ENCODE measurements around the gene RASA3. TPM values are rescaled to one million over a fixed set of nuclear protein-coding genes. Genes with fewer than 3 reads are reported as not detected.
A peak's percentile ranks its signal among the peaks of the same experiment; 100 is the strongest.

The RASA3 gene
- total and polyA plus RNA-seq, 9 of the 15 experiments (the other 6 are each of a cell fraction or from before 2014, with no cell fraction given): 0.72 to 25.3 (median 14.4) TPM

DNA sequence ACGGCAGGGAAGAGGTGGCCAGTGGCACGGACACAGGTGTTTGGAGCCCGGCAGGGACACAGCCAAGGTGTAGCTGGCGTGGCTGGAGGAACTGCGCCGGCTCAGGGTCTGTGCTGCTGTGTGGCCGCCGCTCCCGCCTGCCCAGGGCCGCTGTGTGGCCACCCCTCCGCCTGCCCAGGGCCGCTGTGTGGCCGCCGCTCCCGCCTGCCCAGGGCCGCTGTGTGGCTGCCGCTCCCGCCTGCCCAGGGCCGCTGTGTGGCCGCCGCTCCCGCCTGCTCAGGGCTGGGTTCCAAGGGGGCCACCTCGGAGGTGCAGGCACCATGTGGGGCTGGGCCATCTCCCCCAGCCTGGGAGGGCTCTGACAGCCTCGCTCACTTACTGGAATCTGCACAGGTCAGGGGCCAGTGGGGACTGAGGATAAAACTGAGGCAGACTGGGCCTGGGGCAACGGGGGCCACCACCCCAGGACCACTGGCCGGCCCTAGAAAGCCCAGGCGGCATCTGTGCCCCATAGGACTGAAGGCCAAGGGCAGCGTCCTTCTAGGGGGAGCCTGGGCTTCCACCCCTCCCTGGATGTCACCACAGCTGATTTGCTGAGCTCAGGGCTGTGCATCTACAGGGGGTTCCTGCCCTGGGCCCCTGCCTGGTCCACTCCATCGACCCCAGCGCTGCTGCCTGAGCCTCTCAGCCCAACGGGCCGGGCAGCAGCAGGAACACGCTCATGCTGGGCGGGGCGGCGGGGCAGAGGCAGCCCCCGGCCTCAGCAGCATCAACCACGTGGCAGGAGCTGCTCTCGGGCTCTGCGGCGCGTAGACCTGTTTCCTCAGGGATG is 180.1 kb downstream of the RASA3 start:
- ChIA-PET CTCF (ENCODE audit: low intra/inter-chr PET ratio) (interaction anchor here (0.6 to 2.9 kb wide), 3 partner anchors 271 to 281 kb away, joined by 3 to 26 read pairs (median 6); no protein-coding TSS in a partner anchor), POLR2A (interaction anchor here (0.5 to 1.3 kb wide), 4 partner anchors 42 to 574 kb away, joined by 3 to 4 read pairs (median 3); partner anchors contain the start of gene CDC16)
- Histone ChIP-seq H3K9me1 (ENCODE audit: control insufficient read depth, insufficient read depth, low read length) (no peaks in the 10 kb centered on the region), H3K4me2 (ENCODE audit: insufficient read depth, low read length) (no peak overlapping the region), H3K79me2 (ENCODE audit: control insufficient read depth, insufficient read depth, low read length) (no peaks in the 10 kb centered on the region), H3K27ac (ENCODE audit: extremely low read depth, low read depth, low read length) (no peak overlapping the region), H4K20me1 (replicated peaks; ENCODE audit: control insufficient read depth, insufficient read depth, low read length) (no peaks in the 10 kb centered on the region), H3K27me3 (ENCODE audit: control insufficient read depth in 2 of 2, insufficient read depth in 2 of 2, low read length in 2 of 2) (no peaks in the 10 kb centered on the region), H3K9ac (ENCODE audit: insufficient read depth in 1 of 2, low read depth in 2 of 2, low read length in 2 of 2) (no peak overlapping the region), H3K4me1 (replicated peaks in 1 of 2; ENCODE audit: control insufficient read depth in 2 of 2, insufficient read depth in 2 of 2, low read length in 2 of 2) (peaks cover 9 to 35% of the 10 kb centered on the region in 2 experiments; a peak in 4 of 5 replicates), H3K36me3 (ENCODE audit: control insufficient read depth, insufficient read depth, low read length) (no peaks in the 10 kb centered on the region), H3K4me3 (no peak overlapping the region), H2AFZ (ENCODE audit: low read depth, low read length) (no peak overlapping the region), H3K9me3 (replicated peaks; ENCODE audit: control insufficient read depth, insufficient read depth, low read depth, low read length) (no peaks in the 10 kb centered on the region)
- TF ChIP-seq, protein P1, sequence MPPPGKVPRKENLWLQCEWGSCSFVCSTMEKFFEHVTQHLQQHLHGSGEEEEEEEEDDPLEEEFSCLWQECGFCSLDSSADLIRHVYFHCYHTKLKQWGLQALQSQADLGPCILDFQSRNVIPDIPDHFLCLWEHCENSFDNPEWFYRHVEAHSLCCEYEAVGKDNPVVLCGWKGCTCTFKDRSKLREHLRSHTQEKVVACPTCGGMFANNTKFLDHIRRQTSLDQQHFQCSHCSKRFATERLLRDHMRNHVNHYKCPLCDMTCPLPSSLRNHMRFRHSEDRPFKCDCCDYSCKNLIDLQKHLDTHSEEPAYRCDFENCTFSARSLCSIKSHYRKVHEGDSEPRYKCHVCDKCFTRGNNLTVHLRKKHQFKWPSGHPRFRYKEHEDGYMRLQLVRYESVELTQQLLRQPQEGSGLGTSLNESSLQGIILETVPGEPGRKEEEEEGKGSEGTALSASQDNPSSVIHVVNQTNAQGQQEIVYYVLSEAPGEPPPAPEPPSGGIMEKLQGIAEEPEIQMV (tag; conservative IDR thresholded peaks at IDR 0.05; ENCODE audit: low read depth): no peak
- TF ChIP-seq, protein P2, sequence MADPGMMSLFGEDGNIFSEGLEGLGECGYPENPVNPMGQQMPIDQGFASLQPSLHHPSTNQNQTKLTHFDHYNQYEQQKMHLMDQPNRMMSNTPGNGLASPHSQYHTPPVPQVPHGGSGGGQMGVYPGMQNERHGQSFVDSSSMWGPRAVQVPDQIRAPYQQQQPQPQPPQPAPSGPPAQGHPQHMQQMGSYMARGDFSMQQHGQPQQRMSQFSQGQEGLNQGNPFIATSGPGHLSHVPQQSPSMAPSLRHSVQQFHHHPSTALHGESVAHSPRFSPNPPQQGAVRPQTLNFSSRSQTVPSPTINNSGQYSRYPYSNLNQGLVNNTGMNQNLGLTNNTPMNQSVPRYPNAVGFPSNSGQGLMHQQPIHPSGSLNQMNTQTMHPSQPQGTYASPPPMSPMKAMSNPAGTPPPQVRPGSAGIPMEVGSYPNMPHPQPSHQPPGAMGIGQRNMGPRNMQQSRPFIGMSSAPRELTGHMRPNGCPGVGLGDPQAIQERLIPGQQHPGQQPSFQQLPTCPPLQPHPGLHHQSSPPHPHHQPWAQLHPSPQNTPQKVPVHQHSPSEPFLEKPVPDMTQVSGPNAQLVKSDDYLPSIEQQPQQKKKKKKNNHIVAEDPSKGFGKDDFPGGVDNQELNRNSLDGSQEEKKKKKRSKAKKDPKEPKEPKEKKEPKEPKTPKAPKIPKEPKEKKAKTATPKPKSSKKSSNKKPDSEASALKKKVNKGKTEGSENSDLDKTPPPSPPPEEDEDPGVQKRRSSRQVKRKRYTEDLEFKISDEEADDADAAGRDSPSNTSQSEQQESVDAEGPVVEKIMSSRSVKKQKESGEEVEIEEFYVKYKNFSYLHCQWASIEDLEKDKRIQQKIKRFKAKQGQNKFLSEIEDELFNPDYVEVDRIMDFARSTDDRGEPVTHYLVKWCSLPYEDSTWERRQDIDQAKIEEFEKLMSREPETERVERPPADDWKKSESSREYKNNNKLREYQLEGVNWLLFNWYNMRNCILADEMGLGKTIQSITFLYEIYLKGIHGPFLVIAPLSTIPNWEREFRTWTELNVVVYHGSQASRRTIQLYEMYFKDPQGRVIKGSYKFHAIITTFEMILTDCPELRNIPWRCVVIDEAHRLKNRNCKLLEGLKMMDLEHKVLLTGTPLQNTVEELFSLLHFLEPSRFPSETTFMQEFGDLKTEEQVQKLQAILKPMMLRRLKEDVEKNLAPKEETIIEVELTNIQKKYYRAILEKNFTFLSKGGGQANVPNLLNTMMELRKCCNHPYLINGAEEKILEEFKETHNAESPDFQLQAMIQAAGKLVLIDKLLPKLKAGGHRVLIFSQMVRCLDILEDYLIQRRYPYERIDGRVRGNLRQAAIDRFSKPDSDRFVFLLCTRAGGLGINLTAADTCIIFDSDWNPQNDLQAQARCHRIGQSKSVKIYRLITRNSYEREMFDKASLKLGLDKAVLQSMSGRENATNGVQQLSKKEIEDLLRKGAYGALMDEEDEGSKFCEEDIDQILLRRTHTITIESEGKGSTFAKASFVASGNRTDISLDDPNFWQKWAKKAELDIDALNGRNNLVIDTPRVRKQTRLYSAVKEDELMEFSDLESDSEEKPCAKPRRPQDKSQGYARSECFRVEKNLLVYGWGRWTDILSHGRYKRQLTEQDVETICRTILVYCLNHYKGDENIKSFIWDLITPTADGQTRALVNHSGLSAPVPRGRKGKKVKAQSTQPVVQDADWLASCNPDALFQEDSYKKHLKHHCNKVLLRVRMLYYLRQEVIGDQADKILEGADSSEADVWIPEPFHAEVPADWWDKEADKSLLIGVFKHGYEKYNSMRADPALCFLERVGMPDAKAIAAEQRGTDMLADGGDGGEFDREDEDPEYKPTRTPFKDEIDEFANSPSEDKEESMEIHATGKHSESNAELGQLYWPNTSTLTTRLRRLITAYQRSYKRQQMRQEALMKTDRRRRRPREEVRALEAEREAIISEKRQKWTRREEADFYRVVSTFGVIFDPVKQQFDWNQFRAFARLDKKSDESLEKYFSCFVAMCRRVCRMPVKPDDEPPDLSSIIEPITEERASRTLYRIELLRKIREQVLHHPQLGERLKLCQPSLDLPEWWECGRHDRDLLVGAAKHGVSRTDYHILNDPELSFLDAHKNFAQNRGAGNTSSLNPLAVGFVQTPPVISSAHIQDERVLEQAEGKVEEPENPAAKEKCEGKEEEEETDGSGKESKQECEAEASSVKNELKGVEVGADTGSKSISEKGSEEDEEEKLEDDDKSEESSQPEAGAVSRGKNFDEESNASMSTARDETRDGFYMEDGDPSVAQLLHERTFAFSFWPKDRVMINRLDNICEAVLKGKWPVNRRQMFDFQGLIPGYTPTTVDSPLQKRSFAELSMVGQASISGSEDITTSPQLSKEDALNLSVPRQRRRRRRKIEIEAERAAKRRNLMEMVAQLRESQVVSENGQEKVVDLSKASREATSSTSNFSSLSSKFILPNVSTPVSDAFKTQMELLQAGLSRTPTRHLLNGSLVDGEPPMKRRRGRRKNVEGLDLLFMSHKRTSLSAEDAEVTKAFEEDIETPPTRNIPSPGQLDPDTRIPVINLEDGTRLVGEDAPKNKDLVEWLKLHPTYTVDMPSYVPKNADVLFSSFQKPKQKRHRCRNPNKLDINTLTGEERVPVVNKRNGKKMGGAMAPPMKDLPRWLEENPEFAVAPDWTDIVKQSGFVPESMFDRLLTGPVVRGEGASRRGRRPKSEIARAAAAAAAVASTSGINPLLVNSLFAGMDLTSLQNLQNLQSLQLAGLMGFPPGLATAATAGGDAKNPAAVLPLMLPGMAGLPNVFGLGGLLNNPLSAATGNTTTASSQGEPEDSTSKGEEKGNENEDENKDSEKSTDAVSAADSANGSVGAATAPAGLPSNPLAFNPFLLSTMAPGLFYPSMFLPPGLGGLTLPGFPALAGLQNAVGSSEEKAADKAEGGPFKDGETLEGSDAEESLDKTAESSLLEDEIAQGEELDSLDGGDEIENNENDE (IDR thresholded peaks at IDR 0.05; ENCODE audit: low read depth, low read length): no peak
- TF ChIP-seq ZFP30 (CRISPR knock-in tag; IDR thresholded peaks at IDR 0.05; ENCODE audit: borderline replicate concordance): no peak
- TF ChIP-seq, protein P3, sequence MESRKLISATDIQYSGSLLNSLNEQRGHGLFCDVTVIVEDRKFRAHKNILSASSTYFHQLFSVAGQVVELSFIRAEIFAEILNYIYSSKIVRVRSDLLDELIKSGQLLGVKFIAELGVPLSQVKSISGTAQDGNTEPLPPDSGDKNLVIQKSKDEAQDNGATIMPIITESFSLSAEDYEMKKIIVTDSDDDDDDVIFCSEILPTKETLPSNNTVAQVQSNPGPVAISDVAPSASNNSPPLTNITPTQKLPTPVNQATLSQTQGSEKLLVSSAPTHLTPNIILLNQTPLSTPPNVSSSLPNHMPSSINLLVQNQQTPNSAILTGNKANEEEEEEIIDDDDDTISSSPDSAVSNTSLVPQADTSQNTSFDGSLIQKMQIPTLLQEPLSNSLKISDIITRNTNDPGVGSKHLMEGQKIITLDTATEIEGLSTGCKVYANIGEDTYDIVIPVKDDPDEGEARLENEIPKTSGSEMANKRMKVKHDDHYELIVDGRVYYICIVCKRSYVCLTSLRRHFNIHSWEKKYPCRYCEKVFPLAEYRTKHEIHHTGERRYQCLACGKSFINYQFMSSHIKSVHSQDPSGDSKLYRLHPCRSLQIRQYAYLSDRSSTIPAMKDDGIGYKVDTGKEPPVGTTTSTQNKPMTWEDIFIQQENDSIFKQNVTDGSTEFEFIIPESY (CRISPR knock-in tag; IDR thresholded peaks at IDR 0.05): peak; percentile 53; the same call in 1 of the 2 replicates
- DNase-seq (ENCODE audit: extremely low read depth in 1 of 4, low spot score in 3 of 4) (no peak), ATAC-seq (no peak), FAIRE-seq (no peak)
- no TSS peak for BruUV-seq (replicated peaks)
- WGBS (ENCODE audit: insufficient coverage, low coverage, missing lambda C conversion rate): 63% methylated on average over 12 of the region's 42 CpGs
- intact Hi-C loops (cut with micrococcal nuclease): no loop called here
- in situ Hi-C loops (cut with MboI): no loop called here

Measured in K562 (cell line).